Activated naive CD8-positive, alpha-beta T cell (primary cell): Measurements from ENCODE around the gene PLEKHG3.

Source experiments
- H3K27ac Mint-ChIP-seq: one replicate; pipeline ENCODE4 v1.8.0; 2021; ENCODE audit warnings: mixed read lengths
- H3K27me3 Mint-ChIP-seq: one replicate; pipeline ENCODE4 v1.8.0; 2021; ENCODE audit warnings: mixed read lengths
- H3K36me3 Mint-ChIP-seq: one replicate; pipeline ENCODE4 v1.8.0; 2021; ENCODE audit warnings: mixed read lengths
- H3K4me1 Mint-ChIP-seq: one replicate; pipeline ENCODE4 v1.8.0; 2021; ENCODE audit warnings: low read depth, mixed read lengths
- H3K4me3 Mint-ChIP-seq: one replicate; pipeline ENCODE4 v1.8.0; 2021; ENCODE audit warnings: mild to moderate bottlenecking, mixed read lengths
- H3K9me3 Mint-ChIP-seq: one replicate; pipeline ENCODE4 v1.8.0; 2021; ENCODE audit warnings: low read depth, mixed read lengths

PLEKHG3 gene

GRCh38 chr14:64748995-64749714 is 44.9 kb downstream of the PLEKHG3 start:
- H3K9me3 Mint-ChIP-seq: no peaks in the 10 kb centered on the region
- no peaks in the 10 kb centered on the region for H3K4me1 Mint-ChIP-seq
- H3K27ac Mint-ChIP-seq: no peak overlapping the region
- H3K36me3 Mint-ChIP-seq: no peaks in the 10 kb centered on the region
- H3K4me3 Mint-ChIP-seq: no peak overlapping the region
- no peaks in the 10 kb centered on the region for H3K27me3 Mint-ChIP-seq

GRCh38 chr14:64752909-64753308 is 48.7 kb downstream of the PLEKHG3 start:
- Mint-ChIP-seq H3K36me3 (no peaks in the 10 kb centered on the region), H3K4me3 (no peak overlapping the region), H3K27ac (no peak overlapping the region), H3K4me1 (no peaks in the 10 kb centered on the region), H3K9me3 (no peaks in the 10 kb centered on the region), H3K27me3 (no peaks in the 10 kb centered on the region)

GRCh38 chr14:64753374-64753773 is 49.1 kb downstream of the PLEKHG3 start:
- Mint-ChIP-seq H3K27me3 (no peaks in the 10 kb centered on the region), H3K4me1 (no peaks in the 10 kb centered on the region), H3K27ac (no peak overlapping the region), H3K36me3 (no peaks in the 10 kb centered on the region), H3K9me3 (no peaks in the 10 kb centered on the region), H3K4me3 (no peak overlapping the region)

- no peak overlapping the region for H3K4me3 Mint-ChIP-seq
- H3K9me3 Mint-ChIP-seq: no peaks in the 10 kb centered on the region
- no peaks in the 10 kb centered on the region for H3K4me1 Mint-ChIP-seq
- H3K27me3 Mint-ChIP-seq: no peaks in the 10 kb centered on the region
- H3K27ac Mint-ChIP-seq: no peak overlapping the region
- H3K36me3 Mint-ChIP-seq: no peaks in the 10 kb centered on the region
Measured at GRCh38 chr14:64753999-64754398, 49.8 kb downstream of the PLEKHG3 start.

- Mint-ChIP-seq H3K36me3 (no peaks in the 10 kb centered on the region), H3K4me1 (no peaks in the 10 kb centered on the region), H3K9me3 (no peaks in the 10 kb centered on the region), H3K4me3 (no peak overlapping the region), H3K27ac (no peak overlapping the region), H3K27me3 (no peaks in the 10 kb centered on the region)
Measured at GRCh38 chr14:64754685-64755084, 50.5 kb downstream of the PLEKHG3 start.

GRCh38 chr14:64755781-64756221 is 51.6 kb downstream of the PLEKHG3 start:
- Mint-ChIP-seq H3K27me3 (no peaks in the 10 kb centered on the region), H3K4me1 (no peaks in the 10 kb centered on the region), H3K36me3 (no peaks in the 10 kb centered on the region), H3K27ac (no peak overlapping the region), H3K9me3 (no peaks in the 10 kb centered on the region), H3K4me3 (no peak overlapping the region)

- Mint-ChIP-seq H3K36me3 (no peaks in the 10 kb centered on the region), H3K27ac (no peak overlapping the region), H3K4me1 (no peaks in the 10 kb centered on the region), H3K9me3 (no peaks in the 10 kb centered on the region), H3K27me3 (peaks cover 2% of the 10 kb centered on the region), H3K4me3 (no peak overlapping the region)
Measured at GRCh38 chr14:64756712-64757111, 52.5 kb downstream of the PLEKHG3 start.

GRCh38 chr14:64757601-64758000 is 53.4 kb downstream of the PLEKHG3 start:
- H3K27me3 Mint-ChIP-seq: peaks cover 2% of the 10 kb centered on the region
- H3K4me3 Mint-ChIP-seq: no peak overlapping the region
- no peaks in the 10 kb centered on the region for H3K36me3 Mint-ChIP-seq
- no peak overlapping the region for H3K27ac Mint-ChIP-seq
- H3K4me1 Mint-ChIP-seq: no peaks in the 10 kb centered on the region
- no peaks in the 10 kb centered on the region for H3K9me3 Mint-ChIP-seq

GRCh38 chr14:64758025-64758521 is 53.8 kb downstream of the PLEKHG3 start:
- H3K4me3 Mint-ChIP-seq: no peak overlapping the region
- no peaks in the 10 kb centered on the region for H3K36me3 Mint-ChIP-seq
- no peak overlapping the region for H3K27ac Mint-ChIP-seq
- H3K9me3 Mint-ChIP-seq: no peaks in the 10 kb centered on the region
- H3K27me3 Mint-ChIP-seq: peaks cover 2% of the 10 kb centered on the region
- H3K4me1 Mint-ChIP-seq: no peaks in the 10 kb centered on the region

- H3K27me3 Mint-ChIP-seq: peaks cover 2% of the 10 kb centered on the region
Measured at GRCh38 chr14:64758691-64759554, 54.7 kb downstream of the PLEKHG3 start.

GRCh38 chr14:64759555-64759938 is 55.3 kb downstream of the PLEKHG3 start:
- H3K27ac Mint-ChIP-seq: no peak overlapping the region
- H3K4me1 Mint-ChIP-seq: peaks cover 3% of the 10 kb centered on the region
- no peaks in the 10 kb centered on the region for H3K36me3 Mint-ChIP-seq
- H3K27me3 Mint-ChIP-seq: peaks cover 2% of the 10 kb centered on the region
- H3K9me3 Mint-ChIP-seq: no peaks in the 10 kb centered on the region
- no peak overlapping the region for H3K4me3 Mint-ChIP-seq

More at GRCh38 chr14:64758691-64759554, 54.7 kb downstream of the PLEKHG3 start:
- Mint-ChIP-seq H3K4me1 (no peaks in the 10 kb centered on the region), H3K36me3 (no peaks in the 10 kb centered on the region), H3K27ac (no peak overlapping the region), H3K4me3 (no peak overlapping the region), H3K9me3 (no peaks in the 10 kb centered on the region)

- no peak overlapping the region for H3K4me3 Mint-ChIP-seq
- no peaks in the 10 kb centered on the region for H3K9me3 Mint-ChIP-seq
- H3K27me3 Mint-ChIP-seq: peaks cover 2% of the 10 kb centered on the region
- H3K4me1 Mint-ChIP-seq: peaks cover 5% of the 10 kb centered on the region
- no peak overlapping the region for H3K27ac Mint-ChIP-seq
- H3K36me3 Mint-ChIP-seq: no peaks in the 10 kb centered on the region
Measured at GRCh38 chr14:64760146-64760755, 56.0 kb downstream of the PLEKHG3 start.

GRCh38 chr14:64760916-64761315 is 56.7 kb downstream of the PLEKHG3 start:
- peaks cover 2% of the 10 kb centered on the region for H3K27me3 Mint-ChIP-seq
- no peaks in the 10 kb centered on the region for H3K9me3 Mint-ChIP-seq
- H3K36me3 Mint-ChIP-seq: no peaks in the 10 kb centered on the region
- peaks cover 5% of the 10 kb centered on the region for H3K4me1 Mint-ChIP-seq
- no peak overlapping the region for H3K4me3 Mint-ChIP-seq
- no peak overlapping the region for H3K27ac Mint-ChIP-seq

- Mint-ChIP-seq H3K4me1 (peaks cover 5% of the 10 kb centered on the region), H3K27me3 (peaks cover 2% of the 10 kb centered on the region), H3K36me3 (no peaks in the 10 kb centered on the region), H3K9me3 (no peaks in the 10 kb centered on the region), H3K27ac (no peak overlapping the region), H3K4me3 (no peak overlapping the region)
Measured at GRCh38 chr14:64761441-64762043, 57.3 kb downstream of the PLEKHG3 start.
